Erythroblast (primary cell): ENCODE results near the gene CHCHD3.
"Not testable (repeated sequence)": the region's sequence is repeated elsewhere in the genome, so short reads cannot be mapped to it uniquely, and the experiment has no call there.

Experiments
- GATA1 ChIP-seq: IDR thresholded peaks from 2 replicates; pipeline ENCODE4 v1.6.1; 2011; ENCODE audit warnings: low read depth, mild to moderate bottlenecking, control low read depth, low read length, moderate library complexity
- POLR2A ChIP-seq: IDR thresholded peaks from 2 replicates; pipeline ENCODE4 v1.6.1; 2011; ENCODE audit warnings: mild to moderate bottlenecking, low read length

- not testable (repeated sequence) for TF ChIP-seq POLR2A, GATA1
Measured at GRCh38 chr7:132967470-132967848, 114.4 kb downstream of the CHCHD3 start.
